Right lung (tissue), 5 donors: Measurements from ENCODE around the gene ITIH1. TPM values are rescaled to one million over a fixed set of nuclear protein-coding genes. Genes with fewer than 3 reads are reported as not detected.

ENCODE experiments used
- DNase-seq, 2 donors: peaks; one replicate each; pipeline ENCODE4 v3.0.0-alpha.2; 2013
- polyA plus RNA-seq, 5 donors: library from polyadenylated mRNA; unstranded; fragments of 120-200 nt; gene quantifications; one replicate each; pipeline versions ENCODE4 v1.2.1 to v1.2.3, GENCODE V29; 2013; ENCODE audit warnings: inconsistent platforms in 1 of 5, low replicate concordance in 1 of 5; ENCODE audit not compliant: insufficient read length in 5 of 5, insufficient read depth in 1 of 5

ITIH1 gene
- polyA plus RNA-seq, 5 donors = 0.15 to 6.0 TPM; not detected in 3

GRCh38 chr3:52788890-52789745 lies 11.7 kb downstream of the ITIH1 start:
- no peak for DNase-seq

- DNase-seq = no peak
These were observed 12.3 kb downstream of the ITIH1 start for GRCh38 chr3:52789746-52790040.

GRCh38 chr3:52790337-52790736 lies 12.9 kb downstream of the ITIH1 start:
- DNase-seq = no peak

- no peak for DNase-seq
These were observed 13.3 kb downstream of the ITIH1 start for GRCh38 chr3:52790741-52791140.

- DNase-seq = no peak
These were observed 14.0 kb downstream of the ITIH1 start for GRCh38 chr3:52791366-52791765.

- no peak for DNase-seq
These were observed 14.5 kb downstream of the ITIH1 start for GRCh38 chr3:52791928-52792327.

GRCh38 chr3:52792413-52792812 lies 15.0 kb downstream of the ITIH1 start:
- DNase-seq = no peak

- no peak for DNase-seq
These were observed 15.7 kb downstream of the ITIH1 start for GRCh38 chr3:52792961-52793695.

GRCh38 chr3:52793702-52794611 lies 16.6 kb downstream of the ITIH1 start:
- no peak for DNase-seq

- no peak for DNase-seq
These were observed 17.3 kb downstream of the ITIH1 start, which contains the start of gene ITIH3 for GRCh38 chr3:52794612-52795099. Gene ITIH3 (plus strand): TSS chr3:52794796. CDS start chr3:52794804, 8 bp downstream.

- no peak for DNase-seq
These were observed 18.0 kb downstream of the ITIH1 start for GRCh38 chr3:52795298-52795900.

GRCh38 chr3:52796411-52796810 lies 19.0 kb downstream of the ITIH1 start:
- DNase-seq = no peak

GRCh38 chr3:52798376-52798977 lies 21.1 kb downstream of the ITIH1 start:
- DNase-seq = no peak

- no peak for DNase-seq
These were observed 21.6 kb downstream of the ITIH1 start for GRCh38 chr3:52798978-52799476.

GRCh38 chr3:52800079-52800478 lies 22.7 kb downstream of the ITIH1 start:
- DNase-seq = no peak

GRCh38 chr3:52801839-52802238 lies 24.4 kb downstream of the ITIH1 start:
- no peak for DNase-seq

GRCh38 chr3:52805270-52806039 lies 28.1 kb downstream of the ITIH1 start:
- no peak for DNase-seq

- DNase-seq = no peak
These were observed 31.8 kb downstream of the ITIH1 start for GRCh38 chr3:52809149-52809548.

GRCh38 chr3:52809662-52810377 lies 32.4 kb downstream of the ITIH1 start:
- DNase-seq = peak in 1 of 2 donors; percentile 8
